ENCODE data around the gene CDC42BPB.

The CDC42BPB gene

DNA sequence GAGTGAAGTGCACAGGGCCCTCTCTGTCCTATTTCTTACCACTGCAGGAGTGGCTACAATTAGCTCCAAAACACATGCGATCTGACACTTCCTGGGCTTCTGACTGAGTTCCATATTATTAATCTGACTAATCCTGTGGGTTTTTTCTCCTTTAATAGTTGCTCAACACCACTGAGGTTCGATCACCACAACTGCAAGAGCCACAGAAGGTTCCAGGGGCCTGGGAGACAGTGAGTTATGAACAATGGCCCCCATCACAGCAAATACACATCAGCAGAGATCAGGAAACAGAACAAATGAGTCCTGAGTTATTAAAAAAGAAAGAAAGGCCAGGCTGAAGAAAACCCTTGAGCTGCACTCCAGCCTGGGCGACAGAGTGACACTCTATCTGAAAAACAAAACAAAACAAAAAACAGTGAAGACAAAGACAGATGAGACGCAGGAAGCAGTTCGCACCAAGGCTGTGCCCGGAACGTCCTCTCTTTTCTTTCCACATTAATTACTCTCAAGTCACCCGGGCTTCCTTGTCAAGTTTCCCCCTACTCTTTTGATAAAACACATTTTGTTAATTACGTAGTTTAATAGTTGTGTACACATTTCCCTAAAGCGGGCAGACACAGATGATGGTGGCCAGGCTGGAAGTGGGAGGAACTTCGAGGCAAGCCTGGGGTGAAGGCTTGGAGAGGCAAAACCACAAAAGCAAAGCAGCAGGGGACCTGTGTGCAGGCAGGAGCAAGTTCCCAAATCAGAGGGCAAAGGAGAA is 42.7 kb downstream of the CDC42BPB start:
- H3K27ac ChIP-seq (ENCODE audit: low read depth, low read length): peak overlapping the region; percentile 57

DNA sequence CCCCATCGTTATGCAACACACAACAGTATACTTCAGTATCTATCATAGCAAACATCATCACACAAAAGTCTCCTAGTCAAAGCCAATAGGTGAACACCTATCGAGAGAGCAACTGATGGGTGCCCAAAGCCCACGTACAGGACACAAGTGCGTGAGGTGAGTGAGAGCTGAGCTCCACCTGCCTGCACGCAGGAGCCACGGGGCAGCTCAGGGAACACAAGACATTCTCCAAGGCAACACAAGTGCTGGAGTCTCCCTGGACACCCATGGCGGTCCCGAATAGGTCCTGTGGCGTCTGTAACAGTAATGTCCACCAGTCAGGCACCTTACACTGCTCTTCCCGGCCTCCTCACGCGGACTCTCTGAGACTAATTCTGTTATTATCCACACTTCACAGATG is 44.3 kb downstream of the CDC42BPB start:
- peaks cover 47% of the 10 kb centered on the region for H3K4me1 ChIP-seq (ENCODE audit: control insufficient read depth, insufficient read depth, low read length, unreplicated experiment)
- no peak overlapping the region for H3K4me3 ChIP-seq (ENCODE audit: low read depth, low read length)
- no peaks in the 10 kb centered on the region for H3K27me3 ChIP-seq (ENCODE audit: insufficient read depth, low read length)
- no peaks in the 10 kb centered on the region; the same call in 1 of the 2 replicates for H3K36me3 ChIP-seq (ENCODE audit: insufficient read depth, low read length)
- no peak overlapping the region for H3K27ac ChIP-seq (ENCODE audit: low read depth, low read length)
- no peak overlapping the region for H2AFZ ChIP-seq (ENCODE audit: low read length, unreplicated experiment)
- H3K79me2 ChIP-seq (ENCODE audit: control insufficient read depth, insufficient read depth, low read length, unreplicated experiment): peaks cover 72% of the 10 kb centered on the region

More for the DNA sequence above, 42.7 kb downstream of the CDC42BPB start:
- H3K27me3 ChIP-seq (ENCODE audit: insufficient read depth, low read length): no peaks in the 10 kb centered on the region
- no peaks in the 10 kb centered on the region for H3K36me3 ChIP-seq (ENCODE audit: insufficient read depth, low read length)
- H3K79me2 ChIP-seq (ENCODE audit: control insufficient read depth, insufficient read depth, low read length, unreplicated experiment): peaks cover 75% of the 10 kb centered on the region
- H3K4me1 ChIP-seq (ENCODE audit: control insufficient read depth, insufficient read depth, low read length, unreplicated experiment): peaks cover 33% of the 10 kb centered on the region
- H2AFZ ChIP-seq (ENCODE audit: low read length, unreplicated experiment): no peak overlapping the region
- peak overlapping the region; percentile 15; the same call in 1 of the 2 replicates for H3K4me3 ChIP-seq (ENCODE audit: low read depth, low read length)

DNA sequence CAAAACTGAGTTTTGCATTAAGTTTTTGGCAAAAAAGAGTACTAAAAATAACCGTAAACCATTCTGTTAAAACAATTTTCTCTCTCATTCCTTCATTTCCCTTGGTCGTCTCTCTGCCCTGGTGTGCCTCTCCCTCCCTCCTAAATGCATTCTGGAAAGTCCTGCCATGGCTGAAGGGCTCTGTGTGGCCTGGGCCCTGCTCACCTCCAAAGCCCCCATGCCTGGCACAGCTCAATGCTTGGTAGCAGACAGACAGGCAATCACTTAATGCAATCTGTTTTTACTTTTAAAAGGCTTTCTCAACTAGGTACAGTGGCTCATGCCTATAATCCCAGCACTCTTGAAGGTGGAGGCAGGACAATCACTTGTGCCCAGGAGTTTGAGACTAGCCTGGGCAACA is 47.8 kb downstream of the CDC42BPB start:
- Histone ChIP-seq H3K27me3 (ENCODE audit: insufficient read depth, low read length) (no peaks in the 10 kb centered on the region), H3K4me1 (ENCODE audit: control insufficient read depth, insufficient read depth, low read length, unreplicated experiment) (peaks cover 36% of the 10 kb centered on the region), H3K4me3 (ENCODE audit: low read depth, low read length) (no peak overlapping the region), H3K36me3 (ENCODE audit: insufficient read depth, low read length) (peaks cover 4% of the 10 kb centered on the region; the same call in 1 of the 2 replicates), H3K27ac (ENCODE audit: low read depth, low read length) (no peak overlapping the region), H2AFZ (ENCODE audit: low read length, unreplicated experiment) (no peak overlapping the region), H3K79me2 (ENCODE audit: control insufficient read depth, insufficient read depth, low read length, unreplicated experiment) (peaks cover 50% of the 10 kb centered on the region)

DNA sequence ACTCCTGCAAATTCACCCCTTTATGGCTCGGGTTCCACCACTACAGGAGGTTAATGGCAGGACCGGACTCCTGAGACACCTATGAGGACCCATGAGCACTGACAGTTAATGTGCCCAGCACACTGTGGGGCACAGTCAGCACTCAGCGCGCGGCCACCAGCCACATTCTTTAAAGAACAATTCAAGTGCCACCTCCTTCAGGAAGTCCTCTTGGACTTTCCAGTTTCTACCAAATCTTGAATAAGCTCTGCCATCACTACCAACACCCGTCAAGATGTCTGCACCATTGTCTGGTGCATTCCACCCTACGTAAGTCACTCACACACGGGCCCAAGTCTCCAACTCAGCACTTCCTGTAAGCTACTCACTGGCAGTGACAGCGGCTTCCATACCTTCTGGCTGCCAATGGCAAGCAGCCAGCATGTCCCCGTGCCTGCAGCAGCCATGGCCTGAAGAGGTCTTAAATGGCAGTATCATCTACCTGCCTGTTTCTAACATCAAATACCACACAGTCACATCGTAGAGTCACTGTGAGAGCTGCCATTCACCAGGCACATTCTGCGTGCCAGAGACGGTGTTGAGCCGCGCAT is 48.5 kb downstream of the CDC42BPB start:
- Histone ChIP-seq H2AFZ (ENCODE audit: low read length, unreplicated experiment) (no peak overlapping the region), H3K4me1 (ENCODE audit: control insufficient read depth, insufficient read depth, low read length, unreplicated experiment) (peaks cover 30% of the 10 kb centered on the region), H3K79me2 (ENCODE audit: control insufficient read depth, insufficient read depth, low read length, unreplicated experiment) (peaks cover 44% of the 10 kb centered on the region), H3K4me3 (ENCODE audit: low read depth, low read length) (no peak overlapping the region), H3K27ac (ENCODE audit: low read depth, low read length) (no peak overlapping the region), H3K27me3 (ENCODE audit: insufficient read depth, low read length) (no peaks in the 10 kb centered on the region), H3K36me3 (ENCODE audit: insufficient read depth, low read length) (peaks cover 4% of the 10 kb centered on the region; the same call in 1 of the 2 replicates)

DNA sequence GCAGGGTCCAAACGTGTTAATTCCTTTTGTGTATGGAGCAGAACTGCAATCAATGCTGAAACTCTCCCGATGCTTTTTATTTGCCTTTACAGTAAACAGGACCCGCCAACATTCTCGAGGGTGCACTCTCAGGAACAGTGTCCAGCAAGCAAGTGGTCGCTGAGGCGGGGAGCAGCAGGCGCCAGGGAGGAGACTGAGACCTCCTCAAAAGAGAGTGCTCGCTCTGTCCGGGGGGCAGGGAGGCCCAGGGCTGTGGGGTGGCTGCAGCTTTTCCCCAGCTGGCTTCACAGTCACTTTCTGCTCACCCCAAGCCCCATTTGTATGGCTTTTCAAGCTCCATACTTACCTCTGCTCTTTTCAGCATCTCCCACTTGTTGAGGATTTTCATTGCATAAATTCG is 49.2 kb downstream of the CDC42BPB start:
- H3K36me3 ChIP-seq (ENCODE audit: insufficient read depth, low read length): peaks cover 4% of the 10 kb centered on the region; the same call in 1 of the 2 replicates
- peaks cover 39% of the 10 kb centered on the region for H3K79me2 ChIP-seq (ENCODE audit: control insufficient read depth, insufficient read depth, low read length, unreplicated experiment)
- H3K4me1 ChIP-seq (ENCODE audit: control insufficient read depth, insufficient read depth, low read length, unreplicated experiment): peaks cover 30% of the 10 kb centered on the region
- no peaks in the 10 kb centered on the region for H3K27me3 ChIP-seq (ENCODE audit: insufficient read depth, low read length)
- no peak overlapping the region for H3K27ac ChIP-seq (ENCODE audit: low read depth, low read length)
- no peak overlapping the region for H3K4me3 ChIP-seq (ENCODE audit: low read depth, low read length)
- H2AFZ ChIP-seq (ENCODE audit: low read length, unreplicated experiment): no peak overlapping the region

DNA sequence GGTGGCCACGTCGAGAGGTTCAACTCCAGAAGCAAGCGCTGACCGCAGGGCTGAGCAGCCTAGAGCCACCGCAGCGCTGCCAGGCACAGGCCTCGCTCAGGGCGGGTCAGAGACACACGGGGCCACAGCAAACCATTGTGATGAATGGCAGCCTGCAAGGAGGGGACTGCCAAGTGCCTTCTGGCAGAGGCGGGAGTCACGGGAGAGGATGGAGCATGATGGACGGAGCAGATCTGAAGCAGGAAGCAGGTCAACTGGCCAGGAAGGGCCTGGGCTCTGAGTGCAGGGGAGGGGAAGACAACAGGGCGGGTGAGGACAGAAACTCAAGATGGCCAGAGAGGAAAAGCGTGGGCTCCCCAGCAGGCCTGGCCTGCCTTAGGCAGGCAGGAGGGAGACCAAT is 49.8 kb downstream of the CDC42BPB start:
- H3K27ac ChIP-seq (ENCODE audit: low read depth, low read length): no peak overlapping the region
- no peaks in the 10 kb centered on the region for H3K27me3 ChIP-seq (ENCODE audit: insufficient read depth, low read length)
- H3K79me2 ChIP-seq (ENCODE audit: control insufficient read depth, insufficient read depth, low read length, unreplicated experiment): peaks cover 36% of the 10 kb centered on the region
- H3K4me1 ChIP-seq (ENCODE audit: control insufficient read depth, insufficient read depth, low read length, unreplicated experiment): peaks cover 30% of the 10 kb centered on the region
- no peak overlapping the region for H2AFZ ChIP-seq (ENCODE audit: low read length, unreplicated experiment)
- H3K36me3 ChIP-seq (ENCODE audit: insufficient read depth, low read length): peaks cover 4% of the 10 kb centered on the region; the same call in 1 of the 2 replicates
- H3K4me3 ChIP-seq (ENCODE audit: low read depth, low read length): no peak overlapping the region

DNA sequence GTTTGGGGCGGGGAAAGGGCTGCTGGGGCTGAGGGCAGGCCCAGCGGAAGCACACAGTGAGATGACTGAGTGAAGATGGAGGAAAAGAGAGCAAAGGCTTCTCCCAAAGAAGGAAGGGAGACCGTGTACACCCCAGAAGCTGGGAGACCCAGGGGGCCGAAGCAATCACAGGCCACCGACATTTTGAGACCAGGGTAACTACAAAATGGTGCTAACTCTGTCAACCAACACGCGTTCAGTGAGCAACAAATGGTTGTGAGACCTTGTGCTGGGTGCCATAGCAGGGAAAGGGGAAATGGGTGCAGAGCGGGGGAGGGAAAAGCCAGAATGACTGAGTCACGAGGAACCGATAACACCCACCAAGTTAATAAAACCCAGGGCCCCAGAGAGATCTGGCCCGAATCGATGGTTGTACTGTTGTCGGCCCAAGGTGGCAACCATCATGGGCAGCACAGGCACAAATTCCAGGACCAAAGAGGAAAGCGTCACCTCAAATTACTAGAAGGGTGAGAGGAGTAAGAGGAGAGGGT is 50.3 kb downstream of the CDC42BPB start:
- Histone ChIP-seq H3K27me3 (ENCODE audit: insufficient read depth, low read length) (no peaks in the 10 kb centered on the region), H3K36me3 (ENCODE audit: insufficient read depth, low read length) (peaks cover 4% of the 10 kb centered on the region; the same call in 1 of the 2 replicates), H3K27ac (ENCODE audit: low read depth, low read length) (no peak overlapping the region), H3K4me3 (ENCODE audit: low read depth, low read length) (no peak overlapping the region), H3K4me1 (ENCODE audit: control insufficient read depth, insufficient read depth, low read length, unreplicated experiment) (peaks cover 30% of the 10 kb centered on the region), H3K79me2 (ENCODE audit: control insufficient read depth, insufficient read depth, low read length, unreplicated experiment) (peaks cover 35% of the 10 kb centered on the region), H2AFZ (ENCODE audit: low read length, unreplicated experiment) (no peak overlapping the region)

DNA sequence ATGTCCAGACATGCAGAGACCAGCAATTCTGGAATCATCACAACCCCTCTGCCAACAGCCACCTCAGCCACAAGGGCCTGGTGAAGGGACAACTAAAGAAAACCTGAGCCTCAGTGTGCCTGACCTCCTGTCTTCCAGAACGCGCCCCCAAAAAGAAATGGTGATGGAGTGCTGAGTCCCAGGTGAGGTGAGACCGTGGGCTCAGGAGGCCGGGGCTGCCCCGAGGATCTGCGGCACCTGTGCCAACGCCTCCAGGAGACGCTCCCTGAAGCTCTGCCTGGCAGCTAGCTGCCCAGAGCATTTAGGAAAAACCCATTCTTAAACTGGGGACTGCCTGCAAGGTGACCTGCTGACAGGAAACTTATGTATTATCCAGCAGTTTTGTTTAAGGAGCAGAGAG is 51.2 kb downstream of the CDC42BPB start:
- peaks cover 31% of the 10 kb centered on the region for H3K79me2 ChIP-seq (ENCODE audit: control insufficient read depth, insufficient read depth, low read length, unreplicated experiment)
- peaks cover 22% of the 10 kb centered on the region for H3K4me1 ChIP-seq (ENCODE audit: control insufficient read depth, insufficient read depth, low read length, unreplicated experiment)
- no peaks in the 10 kb centered on the region for H3K27me3 ChIP-seq (ENCODE audit: insufficient read depth, low read length)
- H3K36me3 ChIP-seq (ENCODE audit: insufficient read depth, low read length): peaks cover 4% of the 10 kb centered on the region; the same call in 1 of the 2 replicates
- H3K4me3 ChIP-seq (ENCODE audit: low read depth, low read length): no peak overlapping the region
- H2AFZ ChIP-seq (ENCODE audit: low read length, unreplicated experiment): no peak overlapping the region
- no peak overlapping the region for H3K27ac ChIP-seq (ENCODE audit: low read depth, low read length)

DNA sequence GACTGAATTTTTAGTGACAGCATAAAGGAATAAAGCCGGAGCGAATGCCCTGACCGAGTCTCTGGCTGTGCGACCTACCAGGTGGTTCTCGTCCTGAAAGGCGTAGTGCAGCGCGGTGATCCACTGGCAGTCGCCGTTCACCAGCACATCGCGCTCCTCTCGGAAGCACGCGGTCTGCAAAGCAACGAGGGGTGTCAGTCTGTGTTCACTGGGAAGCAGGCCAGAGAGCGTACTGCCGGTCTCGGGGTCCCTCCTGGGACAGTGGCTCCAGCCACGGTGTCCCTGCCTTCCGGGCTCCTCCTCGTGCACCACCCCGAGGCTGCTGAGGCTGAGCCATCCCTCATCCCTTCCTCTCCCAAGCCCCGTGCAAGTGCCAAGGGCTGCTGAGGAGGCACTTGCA is 53.5 kb downstream of the CDC42BPB start:
- peaks cover 11% of the 10 kb centered on the region for H3K4me1 ChIP-seq (ENCODE audit: control insufficient read depth, insufficient read depth, low read length, unreplicated experiment)
- H2AFZ ChIP-seq (ENCODE audit: low read length, unreplicated experiment): no peak overlapping the region
- H3K27me3 ChIP-seq (ENCODE audit: insufficient read depth, low read length): no peaks in the 10 kb centered on the region
- no peak overlapping the region for H3K4me3 ChIP-seq (ENCODE audit: low read depth, low read length)
- peaks cover 7% of the 10 kb centered on the region; the same call in 1 of the 2 replicates for H3K36me3 ChIP-seq (ENCODE audit: insufficient read depth, low read length)
- peaks cover 25% of the 10 kb centered on the region for H3K79me2 ChIP-seq (ENCODE audit: control insufficient read depth, insufficient read depth, low read length, unreplicated experiment)
- no peak overlapping the region for H3K27ac ChIP-seq (ENCODE audit: low read depth, low read length)

DNA sequence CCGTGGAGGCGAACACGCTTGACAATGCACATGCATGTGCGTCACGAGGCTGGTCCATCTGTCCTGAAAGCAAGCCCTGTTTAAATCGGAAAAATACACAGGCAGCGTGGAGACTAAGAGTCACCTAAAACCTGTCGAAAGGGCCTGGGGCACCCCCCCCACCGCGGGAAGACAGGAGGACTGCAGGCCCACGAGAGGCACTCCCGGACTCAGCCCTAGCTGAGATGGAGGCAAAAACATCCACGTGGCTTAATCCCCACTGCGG is 54.1 kb downstream of the CDC42BPB start:
- Histone ChIP-seq H3K79me2 (ENCODE audit: control insufficient read depth, insufficient read depth, low read length, unreplicated experiment) (peaks cover 20% of the 10 kb centered on the region), H2AFZ (ENCODE audit: low read length, unreplicated experiment) (no peak overlapping the region), H3K27me3 (ENCODE audit: insufficient read depth, low read length) (no peaks in the 10 kb centered on the region), H3K4me3 (ENCODE audit: low read depth, low read length) (no peak overlapping the region), H3K36me3 (ENCODE audit: insufficient read depth, low read length) (peaks cover 7% of the 10 kb centered on the region; the same call in 1 of the 2 replicates), H3K4me1 (ENCODE audit: control insufficient read depth, insufficient read depth, low read length, unreplicated experiment) (peaks cover 7% of the 10 kb centered on the region), H3K27ac (ENCODE audit: low read depth, low read length) (no peak overlapping the region)
